Hepatocyte (in vitro differentiated cells): Measurements from ENCODE around the gene ITIH1. TPM values are rescaled to one million over a fixed set of nuclear protein-coding genes. Genes with fewer than 3 reads are reported as not detected.

ENCODE experiments used
- DNase-seq: peaks from one replicate; pipeline ENCODE4 v3.0.0-alpha.2; 2016; ENCODE audit warnings: low spot score
- H2AFZ ChIP-seq: fragments of 200-600 bp; sonication (generic); 2 replicates; pipeline ENCODE4 v1.6.0; 2016; ENCODE audit warnings: antibody characterized with exemption, mild to moderate bottlenecking
- H3K27ac ChIP-seq: fragments of 200-600 bp; sonication (generic); 2 replicates; pipeline ENCODE4 v1.5.1; 2016; ENCODE audit warnings: mild to moderate bottlenecking
- H3K27me3 ChIP-seq: fragments of 200-600 bp; sonication (generic); 2 replicates; pipeline ENCODE4 v1.6.1; 2016
- H3K36me3 ChIP-seq: fragments of 200-600 bp; sonication (generic); replicated peaks from 2 replicates; pipeline ENCODE4 v1.5.1; 2016; ENCODE audit warnings: low read depth; ENCODE audit not compliant: insufficient read depth
- H3K4me1 ChIP-seq: fragments of 200-600 bp; sonication (generic); 2 replicates; pipeline ENCODE4 v1.5.1; 2016; ENCODE audit warnings: mild to moderate bottlenecking, moderate library complexity; ENCODE audit not compliant: insufficient read depth
- H3K4me2 ChIP-seq: fragments of 200-600 bp; sonication (generic); 2 replicates; pipeline ENCODE4 v1.6.0; 2016
- H3K4me3 ChIP-seq: fragments of 200-600 bp; sonication (generic); 2 replicates; pipeline ENCODE4 v1.5.1; 2016; ENCODE audit warnings: mild to moderate bottlenecking
- H3K79me2 ChIP-seq: fragments of 200-600 bp; sonication (generic); 2 replicates; pipeline ENCODE4 v1.6.0; 2017; ENCODE audit warnings: mild to moderate bottlenecking
- H3K9me2 ChIP-seq: fragments of 200-600 bp; sonication (generic); replicated peaks from 2 replicates; pipeline ENCODE4 v1.6.0; 2017; ENCODE audit warnings: mild to moderate bottlenecking; ENCODE audit not compliant: insufficient read depth
- H3K9me3 ChIP-seq: fragments of 200-600 bp; sonication (generic); 2 replicates; pipeline ENCODE4 v1.5.1; 2016; ENCODE audit warnings: low read depth, mild to moderate bottlenecking
- H4K20me1 ChIP-seq: fragments of 200-600 bp; sonication (generic); 2 replicates; pipeline ENCODE4 v1.6.0; 2016; ENCODE audit warnings: mild to moderate bottlenecking; ENCODE audit not compliant: insufficient read depth, poor library complexity, severe bottlenecking
- EZH2 ChIP-seq: fragments of 200-600 bp; sonication (generic); IDR thresholded peaks from 2 replicates; pipeline ENCODE4 v1.6.1; 2016; ENCODE audit warnings: antibody characterized with exemption, mild to moderate bottlenecking, borderline replicate concordance
- EZH2phosphoT487 ChIP-seq: fragments of 200-600 bp; sonication (generic); IDR thresholded peaks from one replicate; pipeline ENCODE4 v1.6.1; 2018; ENCODE audit warnings: antibody characterized with exemption, mild to moderate bottlenecking, low read depth, moderate library complexity; ENCODE audit not compliant: unreplicated experiment, severe bottlenecking
- WGBS: methylation state at CpG from one replicate; pipeline ENCODE4 v1.1.6; 2016; ENCODE audit warnings: low lambda C conversion rate; ENCODE audit errors: missing lambda C conversion rate; 5-methylcytosine and 5-hydroxymethylcytosine counted together
- polyA plus RNA-seq: library from polyadenylated mRNA; unstranded; fragments of >200 nt; fragmentation: Nextera tagmentation; extraction: Ambion mirVana; gene quantifications from 2 replicates; pipeline ENCODE4 v1.2.1, GENCODE V29; 2016
- total RNA-seq: library from RNA; depleted of rRNA; stranded (reverse); fragments of >200 nt; gene quantifications from 2 replicates; pipeline ENCODE4 v1.2.3, GENCODE V29; 2014
- TF ChIP-seq, protein P1 (sequence below): fragments of 200-600 bp; sonication (generic); IDR thresholded peaks from 2 replicates; pipeline ENCODE4 v1.5.1; 2016; ENCODE audit warnings: antibody characterized with exemption, mild to moderate bottlenecking; ENCODE audit not compliant: poor library complexity

Gene ITIH1
- total and polyA plus RNA-seq, 2 experiments from 2014 or later: 154 to 250 TPM

- H3K27ac ChIP-seq: no peak overlapping the region
- peaks cover 16% of the 10 kb centered on the region for H3K4me1 ChIP-seq
- H4K20me1 ChIP-seq: no peaks in the 10 kb centered on the region
- peak; percentile 1 for DNase-seq
- no peaks in the 10 kb centered on the region for H3K27me3 ChIP-seq
- H3K79me2 ChIP-seq: no peaks in the 10 kb centered on the region
- no peak overlapping the region for H2AFZ ChIP-seq
- H3K36me3 ChIP-seq: no peaks in the 10 kb centered on the region
- WGBS: 96% methylated on average over 8 of the region's 8 CpGs
- H3K9me3 ChIP-seq: no peaks in the 10 kb centered on the region
- no peak overlapping the region for H3K4me2 ChIP-seq
- H3K4me3 ChIP-seq: no peak overlapping the region
- TF ChIP-seq, protein P1, sequence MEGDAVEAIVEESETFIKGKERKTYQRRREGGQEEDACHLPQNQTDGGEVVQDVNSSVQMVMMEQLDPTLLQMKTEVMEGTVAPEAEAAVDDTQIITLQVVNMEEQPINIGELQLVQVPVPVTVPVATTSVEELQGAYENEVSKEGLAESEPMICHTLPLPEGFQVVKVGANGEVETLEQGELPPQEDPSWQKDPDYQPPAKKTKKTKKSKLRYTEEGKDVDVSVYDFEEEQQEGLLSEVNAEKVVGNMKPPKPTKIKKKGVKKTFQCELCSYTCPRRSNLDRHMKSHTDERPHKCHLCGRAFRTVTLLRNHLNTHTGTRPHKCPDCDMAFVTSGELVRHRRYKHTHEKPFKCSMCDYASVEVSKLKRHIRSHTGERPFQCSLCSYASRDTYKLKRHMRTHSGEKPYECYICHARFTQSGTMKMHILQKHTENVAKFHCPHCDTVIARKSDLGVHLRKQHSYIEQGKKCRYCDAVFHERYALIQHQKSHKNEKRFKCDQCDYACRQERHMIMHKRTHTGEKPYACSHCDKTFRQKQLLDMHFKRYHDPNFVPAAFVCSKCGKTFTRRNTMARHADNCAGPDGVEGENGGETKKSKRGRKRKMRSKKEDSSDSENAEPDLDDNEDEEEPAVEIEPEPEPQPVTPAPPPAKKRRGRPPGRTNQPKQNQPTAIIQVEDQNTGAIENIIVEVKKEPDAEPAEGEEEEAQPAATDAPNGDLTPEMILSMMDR: no peak
- TF ChIP-seq EZH2phosphoT487 (no peak), EZH2 (no peak)
- no peaks in the 10 kb centered on the region for H3K9me2 ChIP-seq
Measured at GRCh38 chr3:52779837-52780585, 2.6 kb downstream of the ITIH1 start.

DNA sequence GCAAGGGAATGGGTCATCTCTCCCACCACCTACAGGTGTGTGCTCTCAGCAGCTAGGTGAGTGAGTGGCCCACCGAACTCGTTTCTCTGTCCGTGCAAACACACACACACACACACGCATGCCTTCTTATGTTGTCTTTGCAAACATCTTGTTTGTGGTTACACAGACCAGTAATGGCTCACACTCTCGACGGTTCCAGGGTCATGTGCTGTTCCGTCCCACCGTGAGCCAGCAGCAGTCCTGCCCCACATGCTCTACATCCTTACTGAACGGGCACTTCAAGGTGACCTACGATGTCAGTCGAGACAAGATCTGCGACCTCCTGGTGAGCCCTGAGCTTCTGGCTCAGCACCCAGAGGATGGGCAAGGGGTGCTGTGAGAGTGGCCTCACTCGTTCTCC lies 4.3 kb downstream of the ITIH1 start:
- no peak for DNase-seq
- TF ChIP-seq EZH2phosphoT487: no peak
- TF ChIP-seq EZH2: no peak
- TF ChIP-seq, protein P1: no peak
- Histone ChIP-seq H3K9me2 (no peaks in the 10 kb centered on the region), H3K27me3 (no peaks in the 10 kb centered on the region), H3K4me1 (no peaks in the 10 kb centered on the region), H3K4me3 (no peak overlapping the region), H4K20me1 (no peaks in the 10 kb centered on the region), H3K27ac (no peak overlapping the region), H3K79me2 (no peaks in the 10 kb centered on the region), H3K9me3 (no peaks in the 10 kb centered on the region), H2AFZ (no peak overlapping the region), H3K36me3 (no peaks in the 10 kb centered on the region), H3K4me2 (no peak overlapping the region)
- 76% methylated on average over 13 of the region's 13 CpGs for WGBS

DNA sequence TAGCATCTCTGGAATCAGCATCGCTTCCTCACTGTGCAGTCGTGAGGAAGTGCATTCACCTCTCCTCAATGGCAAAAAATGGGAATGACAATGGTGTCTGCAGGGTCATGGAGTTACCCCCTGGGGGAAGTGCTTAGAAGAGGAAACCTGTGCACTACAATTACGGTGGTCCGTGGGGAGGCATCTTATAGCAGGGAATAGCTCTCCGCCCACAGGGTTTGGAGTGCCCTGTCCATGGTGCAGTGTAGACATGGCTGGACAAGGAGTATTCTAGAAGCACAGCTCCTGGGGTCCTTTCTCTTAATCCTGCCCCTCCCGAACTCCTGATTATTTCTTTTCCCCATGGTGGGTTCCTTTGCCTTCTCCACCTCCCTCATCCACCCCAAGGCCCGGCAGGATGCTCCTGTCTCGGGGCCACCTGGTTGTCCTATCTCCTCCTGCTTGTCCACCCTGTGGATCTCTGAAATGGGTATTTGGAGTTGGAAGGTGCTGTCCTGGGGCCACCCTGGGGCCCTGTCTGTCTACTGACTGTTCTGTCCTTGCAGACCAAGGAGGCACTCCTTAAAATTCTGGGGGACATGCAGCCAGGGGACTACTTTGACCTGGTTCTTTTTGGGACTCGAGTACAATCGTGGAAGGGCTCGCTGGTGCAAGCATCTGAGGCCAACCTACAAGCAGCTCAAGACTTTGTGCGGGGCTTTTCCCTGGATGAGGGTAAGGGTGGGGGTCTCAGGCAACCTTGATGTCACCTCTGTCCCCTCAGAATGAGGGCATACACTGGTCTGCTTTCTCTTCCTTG lies 5.2 kb downstream of the ITIH1 start:
- Histone ChIP-seq H3K9me3 (no peaks in the 10 kb centered on the region), H3K4me2 (no peak overlapping the region), H3K9me2 (no peaks in the 10 kb centered on the region), H3K36me3 (no peaks in the 10 kb centered on the region), H3K4me1 (no peaks in the 10 kb centered on the region), H4K20me1 (no peaks in the 10 kb centered on the region), H3K79me2 (no peaks in the 10 kb centered on the region), H3K4me3 (no peak overlapping the region), H2AFZ (no peak overlapping the region), H3K27me3 (no peaks in the 10 kb centered on the region), H3K27ac (no peak overlapping the region)
- DNase-seq: no peak
- TF ChIP-seq EZH2 (no peak), EZH2phosphoT487 (no peak)
- TF ChIP-seq, protein P1: no peak
- WGBS: 77% methylated on average over 12 of the region's 12 CpGs
